Measurements from ENCODE around the gene RNF6. TPM values are rescaled to one million over a fixed set of nuclear protein-coding genes. Genes with fewer than 3 reads are reported as not detected.

RNF6 gene
- polyA plus RNA-seq, 1 of the 3 experiments (the other 2 are of a cell fraction) = 13.8 TPM

DNA sequence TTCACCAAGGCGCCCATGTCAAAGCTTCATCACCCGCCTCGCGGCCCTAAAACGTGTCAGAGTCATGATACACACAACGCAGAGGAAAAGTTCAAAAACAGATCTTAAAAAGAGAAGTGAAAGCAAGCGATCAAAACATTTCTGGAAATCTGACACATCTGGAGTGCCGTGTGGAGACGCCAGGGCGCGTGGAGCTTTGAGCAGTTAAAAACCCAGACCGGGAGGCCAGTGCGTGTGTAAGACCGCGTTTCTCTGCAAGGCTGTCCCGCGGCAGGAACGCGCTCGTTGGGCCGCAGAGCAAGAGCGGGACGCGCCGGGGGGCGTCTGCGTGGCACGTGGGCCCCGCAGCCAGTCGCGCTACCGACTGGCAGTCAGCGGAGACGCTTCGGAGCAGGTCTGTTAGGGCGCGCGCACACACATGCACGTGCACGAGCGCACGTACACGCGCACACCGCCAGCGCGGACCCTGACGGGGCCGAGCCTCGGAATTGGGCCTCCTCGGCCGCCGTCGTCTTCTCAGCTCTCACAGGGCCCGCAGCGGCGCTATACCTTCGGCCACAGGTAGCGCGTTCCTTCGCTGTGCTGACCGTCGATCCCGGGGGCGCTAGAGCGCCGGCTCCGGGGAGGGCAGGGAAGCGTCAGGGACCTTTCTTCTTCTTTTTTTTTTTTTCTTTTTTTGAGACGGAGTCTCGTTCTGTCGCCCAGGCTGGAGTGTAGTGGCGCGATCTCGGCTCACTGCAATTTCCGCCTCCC is 35.8 kb downstream of the RNF6 start (continued):
- TF ChIP-seq, protein P1, sequence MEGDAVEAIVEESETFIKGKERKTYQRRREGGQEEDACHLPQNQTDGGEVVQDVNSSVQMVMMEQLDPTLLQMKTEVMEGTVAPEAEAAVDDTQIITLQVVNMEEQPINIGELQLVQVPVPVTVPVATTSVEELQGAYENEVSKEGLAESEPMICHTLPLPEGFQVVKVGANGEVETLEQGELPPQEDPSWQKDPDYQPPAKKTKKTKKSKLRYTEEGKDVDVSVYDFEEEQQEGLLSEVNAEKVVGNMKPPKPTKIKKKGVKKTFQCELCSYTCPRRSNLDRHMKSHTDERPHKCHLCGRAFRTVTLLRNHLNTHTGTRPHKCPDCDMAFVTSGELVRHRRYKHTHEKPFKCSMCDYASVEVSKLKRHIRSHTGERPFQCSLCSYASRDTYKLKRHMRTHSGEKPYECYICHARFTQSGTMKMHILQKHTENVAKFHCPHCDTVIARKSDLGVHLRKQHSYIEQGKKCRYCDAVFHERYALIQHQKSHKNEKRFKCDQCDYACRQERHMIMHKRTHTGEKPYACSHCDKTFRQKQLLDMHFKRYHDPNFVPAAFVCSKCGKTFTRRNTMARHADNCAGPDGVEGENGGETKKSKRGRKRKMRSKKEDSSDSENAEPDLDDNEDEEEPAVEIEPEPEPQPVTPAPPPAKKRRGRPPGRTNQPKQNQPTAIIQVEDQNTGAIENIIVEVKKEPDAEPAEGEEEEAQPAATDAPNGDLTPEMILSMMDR (IDR thresholded peaks at IDR 0.05) = peak; percentile 62
- TF ChIP-seq, protein P2, sequence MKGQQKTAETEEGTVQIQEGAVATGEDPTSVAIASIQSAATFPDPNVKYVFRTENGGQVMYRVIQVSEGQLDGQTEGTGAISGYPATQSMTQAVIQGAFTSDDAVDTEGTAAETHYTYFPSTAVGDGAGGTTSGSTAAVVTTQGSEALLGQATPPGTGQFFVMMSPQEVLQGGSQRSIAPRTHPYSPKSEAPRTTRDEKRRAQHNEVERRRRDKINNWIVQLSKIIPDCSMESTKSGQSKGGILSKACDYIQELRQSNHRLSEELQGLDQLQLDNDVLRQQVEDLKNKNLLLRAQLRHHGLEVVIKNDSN (IDR thresholded peaks at IDR 0.05; ENCODE audit: borderline replicate concordance, low read depth) = no peak
- TF ChIP-seq EP300 (IDR thresholded peaks at IDR 0.05; ENCODE audit: borderline replicate concordance in 1 of 2, low read depth in 1 of 2, low read length in 1 of 2) (no peak), GABPA (IDR thresholded peaks at IDR 0.05; ENCODE audit: low read depth) (no peak), YY1 (IDR thresholded peaks at IDR 0.05; ENCODE audit: low read depth) (no peak), RFX5 (IDR thresholded peaks at IDR 0.05; ENCODE audit: low read length) (no peak), RAD21 (IDR thresholded peaks at IDR 0.05; ENCODE audit: low read length) (peak; percentile 37; the same call in 1 of the 2 replicates)
- TF ChIP-seq, protein P3, sequence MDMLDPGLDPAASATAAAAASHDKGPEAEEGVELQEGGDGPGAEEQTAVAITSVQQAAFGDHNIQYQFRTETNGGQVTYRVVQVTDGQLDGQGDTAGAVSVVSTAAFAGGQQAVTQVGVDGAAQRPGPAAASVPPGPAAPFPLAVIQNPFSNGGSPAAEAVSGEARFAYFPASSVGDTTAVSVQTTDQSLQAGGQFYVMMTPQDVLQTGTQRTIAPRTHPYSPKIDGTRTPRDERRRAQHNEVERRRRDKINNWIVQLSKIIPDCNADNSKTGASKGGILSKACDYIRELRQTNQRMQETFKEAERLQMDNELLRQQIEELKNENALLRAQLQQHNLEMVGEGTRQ (IDR thresholded peaks at IDR 0.05; ENCODE audit: borderline replicate concordance, low read depth, low read length) = no peak

DNA sequence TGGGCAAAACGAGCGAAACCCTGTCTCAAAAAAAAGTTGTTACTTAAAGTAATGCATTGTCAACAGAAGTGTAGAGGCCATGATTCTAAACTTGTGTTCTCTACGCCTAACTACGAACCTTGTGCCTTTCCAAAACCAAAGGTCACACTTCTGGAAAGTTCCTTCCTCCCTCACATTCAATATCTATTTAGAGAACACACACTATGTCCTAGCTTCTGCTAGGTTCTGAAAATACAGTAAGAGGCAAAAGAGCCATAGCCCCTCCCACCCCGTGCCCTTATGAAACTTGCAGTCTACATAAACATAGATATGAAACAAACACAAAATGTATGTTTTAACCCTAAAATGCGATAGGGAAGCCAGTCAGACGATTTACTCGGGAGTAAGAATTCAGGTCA is 36.4 kb downstream of the RNF6 start:
- Histone ChIP-seq H2AFZ (ENCODE audit: low read depth) (peak overlapping the region; percentile 93), H3K4me2 (peak overlapping the region; percentile 87), H3K27me3 (ENCODE audit: insufficient read depth) (no peaks in the 10 kb centered on the region), H3K27ac (ENCODE audit: low read depth in 2 of 2, low read length in 1 of 2) (peak overlapping the region; percentile 12 to 25; a peak in 2 of 4 replicates), H3K79me2 (ENCODE audit: insufficient read depth) (no peaks in the 10 kb centered on the region), H3K4me3 (ENCODE audit: low read depth in 2 of 2, low read length in 1 of 2) (peak overlapping the region; percentile 60 to 63; a peak in 3 of 4 replicates), H3K9me3 (no peaks in the 10 kb centered on the region), H4K20me1 (ENCODE audit: insufficient read depth) (no peaks in the 10 kb centered on the region), H3K4me1 (ENCODE audit: control insufficient read depth in 1 of 2, insufficient read depth in 2 of 2, low read depth in 1 of 2, low read length in 1 of 2) (peaks cover 0 to 6% of the 10 kb centered on the region in 2 experiments; a peak in 1 of 4 replicates), H3K9ac (no peak overlapping the region), H3F3A (replicated peaks; ENCODE audit: insufficient read depth) (peaks cover 9% of the 10 kb centered on the region), H3K9me2 (no peaks in the 10 kb centered on the region), H3K36me3 (replicated peaks in 1 of 2; ENCODE audit: control insufficient read depth in 1 of 2, insufficient read depth in 2 of 2, low read length in 1 of 2) (no peaks in the 10 kb centered on the region)
- WGBS (ENCODE audit: low lambda C conversion rate) = 88% methylated on average over 8 of the region's 8 CpGs
- ChIA-PET CTCF (interaction anchor here (0.7 to 4.3 kb wide), 41 partner anchors 9 to 767 kb away, joined by 3 to 105 read pairs (median 4); no protein-coding TSS in a partner anchor), POLR2A (no interaction called here)
- DNase-seq = no peak
- TF ChIP-seq, protein P1 (IDR thresholded peaks at IDR 0.05) = no peak
- TF ChIP-seq FOXJ3 (CRISPR knock-in tag; IDR thresholded peaks at IDR 0.05) (no peak), TCF12 (IDR thresholded peaks at IDR 0.05) (no peak), MXI1 (IDR thresholded peaks at IDR 0.05; ENCODE audit: low read depth, low read length) (no peak), FOSL2 (IDR thresholded peaks at IDR 0.05; ENCODE audit: borderline replicate concordance, low read depth) (no peak), RAD21 (IDR thresholded peaks at IDR 0.05; ENCODE audit: low read length) (no peak), CHD2 (IDR thresholded peaks at IDR 0.05; ENCODE audit: low read length, partially characterized antibody) (no peak), EP300 (IDR thresholded peaks at IDR 0.05; ENCODE audit: borderline replicate concordance in 1 of 2, low read depth in 1 of 2, low read length in 1 of 2) (no peak)
- TF ChIP-seq, protein P4, sequence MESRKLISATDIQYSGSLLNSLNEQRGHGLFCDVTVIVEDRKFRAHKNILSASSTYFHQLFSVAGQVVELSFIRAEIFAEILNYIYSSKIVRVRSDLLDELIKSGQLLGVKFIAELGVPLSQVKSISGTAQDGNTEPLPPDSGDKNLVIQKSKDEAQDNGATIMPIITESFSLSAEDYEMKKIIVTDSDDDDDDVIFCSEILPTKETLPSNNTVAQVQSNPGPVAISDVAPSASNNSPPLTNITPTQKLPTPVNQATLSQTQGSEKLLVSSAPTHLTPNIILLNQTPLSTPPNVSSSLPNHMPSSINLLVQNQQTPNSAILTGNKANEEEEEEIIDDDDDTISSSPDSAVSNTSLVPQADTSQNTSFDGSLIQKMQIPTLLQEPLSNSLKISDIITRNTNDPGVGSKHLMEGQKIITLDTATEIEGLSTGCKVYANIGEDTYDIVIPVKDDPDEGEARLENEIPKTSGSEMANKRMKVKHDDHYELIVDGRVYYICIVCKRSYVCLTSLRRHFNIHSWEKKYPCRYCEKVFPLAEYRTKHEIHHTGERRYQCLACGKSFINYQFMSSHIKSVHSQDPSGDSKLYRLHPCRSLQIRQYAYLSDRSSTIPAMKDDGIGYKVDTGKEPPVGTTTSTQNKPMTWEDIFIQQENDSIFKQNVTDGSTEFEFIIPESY (IDR thresholded peaks at IDR 0.05; ENCODE audit: borderline replicate concordance, low read depth) = no peak
- TF ChIP-seq, protein P3 (IDR thresholded peaks at IDR 0.05; ENCODE audit: borderline replicate concordance, low read depth, low read length) = no peak
- TF ChIP-seq, protein P5, sequence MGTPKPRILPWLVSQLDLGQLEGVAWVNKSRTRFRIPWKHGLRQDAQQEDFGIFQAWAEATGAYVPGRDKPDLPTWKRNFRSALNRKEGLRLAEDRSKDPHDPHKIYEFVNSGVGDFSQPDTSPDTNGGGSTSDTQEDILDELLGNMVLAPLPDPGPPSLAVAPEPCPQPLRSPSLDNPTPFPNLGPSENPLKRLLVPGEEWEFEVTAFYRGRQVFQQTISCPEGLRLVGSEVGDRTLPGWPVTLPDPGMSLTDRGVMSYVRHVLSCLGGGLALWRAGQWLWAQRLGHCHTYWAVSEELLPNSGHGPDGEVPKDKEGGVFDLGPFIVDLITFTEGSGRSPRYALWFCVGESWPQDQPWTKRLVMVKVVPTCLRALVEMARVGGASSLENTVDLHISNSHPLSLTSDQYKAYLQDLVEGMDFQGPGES (IDR thresholded peaks at IDR 0.05; ENCODE audit: low read depth, low read length) = no peak
